DLD1 (cell line): ENCODE measurements around the gene KCNQ4.

Source experiments
- in situ Hi-C: cut with HindIII; loops from 2 replicates; pipeline ENCODE4 v1.10.0; 2017; ENCODE audit warnings: low sequenced_read_pairs

Gene KCNQ4

GRCh38 chr1:40783001-40783905 is at the start of gene KCNQ4:
TSS of gene KCNQ4 (plus strand) at chr1:40783787. CDS start at chr1:40784094, 307 bp downstream.
- in situ Hi-C loops: no loop called here

- in situ Hi-C loops: no loop called here
Observed at GRCh38 chr1:40734882-40735628, 48.5 kb upstream of the KCNQ4 start.

- in situ Hi-C loops: no loop called here
Observed at GRCh38 chr1:40736085-40736531, 47.5 kb upstream of the KCNQ4 start.

DNA sequence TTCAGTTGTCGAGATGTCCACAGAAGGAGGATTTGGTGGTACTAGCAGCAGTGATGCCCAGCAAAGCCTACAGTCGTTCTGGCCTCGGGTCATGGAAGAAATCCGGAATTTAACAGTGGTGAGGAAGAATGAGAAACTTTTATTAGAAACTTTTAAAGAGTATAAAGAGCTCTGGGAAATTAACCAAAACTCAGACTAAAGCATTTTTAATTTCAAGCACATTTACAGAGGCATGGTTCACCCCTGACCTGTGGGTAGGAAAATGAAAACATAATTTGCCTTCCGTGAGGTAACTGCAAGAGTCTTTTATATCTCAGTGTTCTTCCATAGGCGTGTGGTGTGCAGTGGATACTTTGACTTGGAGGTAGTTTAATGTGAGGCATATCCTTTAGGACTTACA is 44.8 kb upstream of the KCNQ4 start:
- in situ Hi-C loops: no loop called here

- in situ Hi-C loops: no loop called here
Observed at GRCh38 chr1:40739455-40740008, 44.1 kb upstream of the KCNQ4 start.

DNA sequence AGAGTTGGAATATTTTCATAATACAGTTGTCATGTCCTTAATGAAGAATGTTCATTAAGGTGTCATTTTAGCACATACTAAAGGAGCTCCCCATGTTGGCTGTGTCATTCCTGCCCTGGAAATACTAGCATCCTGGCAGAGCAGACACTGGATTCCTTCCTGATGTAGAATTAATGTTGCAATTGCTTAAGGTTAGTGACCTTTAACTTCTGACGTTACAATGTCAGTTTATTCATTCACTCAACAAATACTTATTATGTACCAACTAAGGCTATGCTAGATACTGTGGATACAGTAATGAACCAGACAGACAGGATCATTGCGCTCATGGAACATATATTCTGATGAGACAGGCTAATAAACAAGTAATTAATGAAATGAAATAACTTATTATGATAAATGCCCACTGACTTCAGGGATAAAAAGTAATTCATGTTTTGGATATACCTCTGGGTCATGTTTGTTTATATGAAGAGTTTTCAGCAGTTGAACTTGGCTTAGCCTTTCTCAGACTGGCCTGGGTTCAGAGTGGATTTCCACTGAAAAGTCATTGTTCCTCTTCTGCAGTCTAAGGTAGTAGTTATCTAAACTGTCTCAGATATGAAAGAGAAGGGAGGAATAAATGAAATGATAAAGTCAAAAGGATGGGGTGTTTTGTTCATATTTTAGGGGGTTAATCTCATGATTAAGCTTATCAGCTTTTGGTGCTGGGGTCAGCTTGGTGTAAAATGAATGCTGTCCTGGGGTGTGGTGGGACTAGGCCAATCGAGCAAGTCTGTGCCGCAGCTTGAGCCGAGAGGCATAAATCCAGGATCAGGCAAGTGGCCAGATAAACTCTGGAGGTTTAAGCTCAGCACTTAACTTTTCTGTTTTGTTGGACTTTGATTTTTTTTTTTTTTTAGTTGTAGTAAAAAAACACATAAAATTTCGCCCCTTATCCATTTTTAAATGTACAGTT is 43.3 kb upstream of the KCNQ4 start:
- in situ Hi-C loops: no loop called here

GRCh38 chr1:40740997-40741736 is 42.4 kb upstream of the KCNQ4 start:
- in situ Hi-C loops: no loop called here

- in situ Hi-C loops: no loop called here
Observed at GRCh38 chr1:40742363-40743061, 41.1 kb upstream of the KCNQ4 start.

DNA sequence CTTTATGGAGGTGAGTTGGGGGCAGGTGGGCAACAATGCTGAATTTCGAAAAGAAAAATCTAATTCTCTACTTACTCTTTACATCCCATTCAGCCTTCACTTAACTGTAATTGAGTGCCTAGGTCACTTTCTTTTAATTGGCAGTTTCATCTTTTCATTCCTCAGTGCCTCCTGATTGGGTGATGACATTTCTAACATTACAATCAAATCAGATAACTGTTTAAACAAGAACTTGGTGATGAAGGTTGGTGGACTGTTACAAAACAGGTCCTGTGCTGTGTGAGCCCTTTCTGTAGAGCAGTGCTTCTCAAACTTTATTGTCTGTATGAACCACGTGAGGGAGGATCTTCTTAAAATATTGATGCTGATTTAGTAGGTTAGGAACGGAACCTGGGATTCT is 40.1 kb upstream of the KCNQ4 start:
- in situ Hi-C loops: no loop called here

GRCh38 chr1:40743860-40744259 is 39.7 kb upstream of the KCNQ4 start:
- in situ Hi-C loops: no loop called here

DNA sequence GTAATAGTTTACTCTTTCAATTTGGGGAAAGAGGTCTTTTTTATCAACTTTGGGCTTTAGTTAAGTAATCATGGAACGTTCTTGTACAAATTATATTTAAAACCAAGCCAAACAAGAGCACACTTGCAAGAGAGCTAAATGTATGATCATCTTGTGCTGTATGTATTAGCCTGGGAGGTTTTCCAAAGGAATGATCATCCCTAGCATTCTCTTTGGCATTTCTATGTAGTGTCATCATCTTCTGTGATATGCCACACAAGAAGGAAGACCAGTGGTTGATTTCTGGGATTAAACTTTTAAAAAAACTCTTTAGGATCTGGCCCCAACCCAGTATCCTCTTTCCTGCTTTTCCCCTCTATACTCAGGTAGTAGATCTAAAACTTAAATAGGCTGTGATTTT is 38.4 kb upstream of the KCNQ4 start:
- in situ Hi-C loops: no loop called here

DNA sequence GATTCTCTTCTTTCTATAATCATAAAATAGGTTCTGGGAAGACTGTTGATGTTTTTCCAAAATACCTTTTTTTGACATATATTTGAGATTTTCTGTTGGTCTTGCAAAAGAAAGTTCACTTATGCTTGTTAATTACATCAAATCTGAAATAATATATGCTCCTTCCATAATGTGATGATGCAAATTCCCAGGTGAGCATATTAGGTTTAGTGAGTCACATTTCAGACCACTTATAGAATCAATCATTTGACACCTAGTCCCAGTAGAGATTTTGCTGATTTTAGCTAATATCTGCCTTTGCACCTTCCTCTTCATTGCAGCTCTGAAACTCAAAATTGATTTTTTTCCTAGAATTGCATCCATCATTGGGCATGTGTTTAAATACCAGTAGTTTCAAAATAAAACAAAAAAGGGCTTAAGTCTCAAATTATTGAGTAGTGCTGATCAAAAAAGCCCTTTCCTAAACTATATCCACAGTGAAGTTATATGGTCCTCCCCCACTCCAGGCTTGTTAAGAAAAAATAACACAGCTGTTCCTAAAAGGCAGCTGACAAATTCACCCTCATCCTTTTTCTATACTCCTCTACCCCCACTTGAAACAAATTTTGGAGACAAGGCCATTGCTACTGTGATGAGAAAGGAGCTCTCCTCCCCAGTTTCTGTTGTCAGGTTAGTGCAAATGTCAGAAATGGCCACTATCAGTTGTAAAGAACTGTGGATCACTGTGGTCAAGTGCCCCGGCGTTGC is 37.1 kb upstream of the KCNQ4 start:
- in situ Hi-C loops: no loop called here

DNA sequence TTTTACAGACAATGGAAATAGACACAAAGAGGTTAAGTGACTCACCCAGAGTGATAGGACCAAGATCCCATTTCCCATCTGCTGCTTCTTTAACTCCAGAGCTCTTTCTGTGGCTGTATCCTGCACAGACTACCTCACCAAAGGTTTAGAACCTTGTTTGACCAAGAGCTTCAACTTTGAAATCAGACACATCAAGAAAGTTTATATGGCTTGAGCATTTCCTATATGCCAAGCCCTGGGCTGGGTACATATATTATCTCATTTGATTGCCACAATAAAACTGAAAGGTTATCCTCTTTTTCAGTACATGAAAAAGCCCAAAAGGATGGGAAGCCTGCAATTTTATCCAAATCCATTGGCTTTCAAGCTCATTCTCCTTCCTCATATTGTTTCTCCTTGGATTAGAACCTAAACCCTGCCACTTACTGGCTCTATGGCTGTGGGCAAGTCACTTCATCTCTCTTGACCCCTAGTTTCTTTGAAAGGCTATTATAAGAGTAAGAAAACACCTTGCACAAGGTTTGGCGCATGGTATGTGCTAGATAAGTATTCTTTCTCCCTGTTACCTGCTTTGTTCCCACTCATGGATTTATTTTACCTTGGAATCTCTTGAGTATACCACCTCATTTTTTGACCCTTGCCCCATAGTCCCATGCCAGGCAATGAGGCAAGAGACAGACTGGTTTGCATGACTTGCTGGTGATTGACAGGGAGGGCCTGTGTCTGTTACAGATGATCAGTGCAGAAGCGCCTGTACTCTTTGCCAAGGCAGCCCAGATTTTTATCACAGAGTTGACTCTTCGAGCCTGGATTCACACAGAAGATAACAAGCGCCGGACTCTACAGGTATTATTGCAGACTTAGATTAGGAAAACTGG is 34.5 kb upstream of the KCNQ4 start:
- in situ Hi-C loops: no loop called here

DNA sequence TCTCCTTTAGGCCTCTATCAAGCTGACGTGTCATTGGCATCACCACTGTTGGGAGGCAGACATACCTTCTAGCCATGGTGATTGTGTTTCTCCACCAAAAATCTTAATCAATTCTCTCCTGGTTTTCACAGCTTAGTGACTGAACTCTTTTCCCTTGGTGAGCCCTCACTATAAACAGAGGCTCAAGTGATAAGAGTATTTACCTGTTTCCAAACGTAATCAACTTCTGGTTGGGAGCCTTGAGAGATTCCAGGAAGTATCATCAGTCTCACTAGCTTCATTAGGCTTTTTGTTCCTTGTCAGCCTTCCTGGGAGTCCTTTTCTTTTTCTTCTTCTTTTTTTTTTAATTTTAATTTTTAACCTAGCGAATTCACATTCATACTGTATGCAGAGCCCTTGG is 33.8 kb upstream of the KCNQ4 start:
- in situ Hi-C loops: no loop called here

DNA sequence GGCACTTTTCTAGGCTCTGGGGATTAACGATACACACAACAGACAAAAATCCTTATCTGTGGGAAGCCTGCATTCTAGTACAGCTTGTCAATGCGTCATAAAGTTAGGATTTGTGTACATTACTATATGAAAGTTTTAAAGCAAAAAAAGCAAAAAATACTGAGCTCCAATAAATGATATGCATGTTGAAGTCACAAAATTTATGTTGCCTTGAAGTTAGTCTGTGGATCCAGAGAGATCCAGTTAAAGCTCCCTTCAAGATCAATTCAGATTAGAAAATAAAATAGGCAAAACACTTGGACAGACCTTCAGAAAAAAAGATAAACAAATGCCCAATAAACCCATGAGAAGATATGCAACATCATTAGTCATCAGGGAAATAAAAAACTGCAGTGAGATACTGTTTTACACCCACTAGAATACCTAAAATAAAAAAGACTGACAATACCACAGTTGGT is 33.1 kb upstream of the KCNQ4 start:
- in situ Hi-C loops: no loop called here

GRCh38 chr1:40751802-40752201 is 31.8 kb upstream of the KCNQ4 start:
- in situ Hi-C loops: no loop called here

- in situ Hi-C loops: no loop called here
Observed at GRCh38 chr1:40753142-40753882, 30.3 kb upstream of the KCNQ4 start.
